NCI-H1105 (cell line): Measurements from ENCODE around the gene CANT1.
"Not testable (repeated sequence)": the region's sequence is repeated elsewhere in the genome, so short reads cannot be mapped to it uniquely, and the experiment has no call there.

Source experiments
- DNase-seq: peaks from one replicate; lab custom pipeline; 2025; lab: John Stamatoyannopoulos, UW

CANT1 gene

GRCh38 chr17:78958641-78959127 lies 50.9 kb downstream of the CANT1 start:
- DNase-seq, result no peak

- DNase-seq, result no peak
These were observed 52.4 kb downstream of the CANT1 start for GRCh38 chr17:78957128-78957527.

- no peak for DNase-seq
These were observed 53.3 kb downstream of the CANT1 start for GRCh38 chr17:78956254-78956653.

- DNase-seq, result no peak
These were observed 54.9 kb downstream of the CANT1 start for GRCh38 chr17:78954684-78955083.

GRCh38 chr17:78953356-78954350 lies 55.9 kb downstream of the CANT1 start:
- no peak for DNase-seq

GRCh38 chr17:78952706-78953105 lies 56.9 kb downstream of the CANT1 start:
- no peak for DNase-seq

GRCh38 chr17:78951967-78952551 lies 57.5 kb downstream of the CANT1 start:
- DNase-seq, result no peak

GRCh38 chr17:78950870-78951269 lies 58.7 kb downstream of the CANT1 start:
- DNase-seq, result no peak

- no peak for DNase-seq
These were observed 62.1 kb downstream of the CANT1 start for GRCh38 chr17:78947235-78948149.

GRCh38 chr17:78946631-78947030 lies 62.9 kb downstream of the CANT1 start:
- no peak for DNase-seq

- DNase-seq, result no peak
These were observed 63.4 kb downstream of the CANT1 start for GRCh38 chr17:78946131-78946530.

GRCh38 chr17:78945455-78945854 lies 64.1 kb downstream of the CANT1 start:
- DNase-seq, result not testable (repeated sequence)

- DNase-seq, result no peak
These were observed 64.6 kb downstream of the CANT1 start for GRCh38 chr17:78944956-78945355.

GRCh38 chr17:78944026-78944425 lies 65.5 kb downstream of the CANT1 start:
- DNase-seq, result no peak
